GM06990 (cell line): ENCODE measurements around the gene TRAM2.

Source experiments
- DNase-seq: peaks from one replicate; pipeline ENCODE4 v3.0.0-alpha.2; 2011; ENCODE audit not compliant: insufficient read length; ENCODE audit errors: extremely low read depth
- H3K27me3 ChIP-seq: replicated peaks from 2 replicates; pipeline ENCODE4 v1.6.0; 2011; ENCODE audit warnings: low read length; ENCODE audit not compliant: control insufficient read depth, insufficient read depth
- H3K36me3 ChIP-seq: 2 replicates; pipeline ENCODE4 v1.5.1; 2011; ENCODE audit warnings: low read length; ENCODE audit not compliant: control insufficient read depth, insufficient read depth
- H3K4me3 ChIP-seq: replicated peaks from 2 replicates; pipeline ENCODE4 v1.5.1; 2011; ENCODE audit warnings: low read depth, mild to moderate bottlenecking, control low read depth, low read length
- CTCF ChIP-seq: IDR thresholded peaks from 2 replicates; pipeline ENCODE4 v1.5.1; 2011; ENCODE audit warnings: low read length, control low read depth, mild to moderate bottlenecking, inconsistent platforms; ENCODE audit not compliant: insufficient read depth, poor library complexity, severe bottlenecking

The TRAM2 gene

GRCh38 chr6:52540286-52540902 is 36.5 kb downstream of the TRAM2 start:
- TF ChIP-seq CTCF = no peak
- Histone ChIP-seq H3K4me3 (no peak overlapping the region), H3K36me3 (no peaks in the 10 kb centered on the region; the same call in 1 of the 2 replicates), H3K27me3 (no peaks in the 10 kb centered on the region)
- DNase-seq = no peak

GRCh38 chr6:52539607-52540006 is 37.3 kb downstream of the TRAM2 start:
- Histone ChIP-seq H3K4me3 (no peak overlapping the region), H3K36me3 (no peaks in the 10 kb centered on the region; the same call in 1 of the 2 replicates)

GRCh38 chr6:52538901-52539354 is 37.9 kb downstream of the TRAM2 start:
- no peak for DNase-seq
- H3K4me3 ChIP-seq = no peak overlapping the region
- H3K36me3 ChIP-seq = no peaks in the 10 kb centered on the region; the same call in 1 of the 2 replicates
- TF ChIP-seq CTCF = no peak
- no peaks in the 10 kb centered on the region for H3K27me3 ChIP-seq

More at GRCh38 chr6:52539607-52540006, 37.3 kb downstream of the TRAM2 start:
- no peak for DNase-seq
- TF ChIP-seq CTCF = no peak
- no peaks in the 10 kb centered on the region for H3K27me3 ChIP-seq

GRCh38 chr6:52538252-52538900 is 38.5 kb downstream of the TRAM2 start:
- TF ChIP-seq CTCF = no peak
- H3K27me3 ChIP-seq = no peaks in the 10 kb centered on the region
- DNase-seq = no peak
- H3K36me3 ChIP-seq = peaks cover 3% of the 10 kb centered on the region
- H3K4me3 ChIP-seq = no peak overlapping the region

- DNase-seq = peak; percentile 71
- TF ChIP-seq CTCF = no peak
- Histone ChIP-seq H3K4me3 (peak overlapping the region; percentile 35; the same call in 1 of the 2 replicates), H3K27me3 (no peaks in the 10 kb centered on the region), H3K36me3 (peaks cover 4% of the 10 kb centered on the region)
These were observed 39.7 kb downstream of the TRAM2 start for GRCh38 chr6:52537001-52537753.
